ENCODE results near the gene MYH9.
"Not testable (repeated sequence)": the region's sequence is repeated elsewhere in the genome, so short reads cannot be mapped to it uniquely, and the experiment has no call there.

MYH9 gene

GRCh38 chr22:36261675-36262074 is 126.1 kb downstream of the MYH9 start:
- not testable (repeated sequence) for DNase-seq

DNA sequence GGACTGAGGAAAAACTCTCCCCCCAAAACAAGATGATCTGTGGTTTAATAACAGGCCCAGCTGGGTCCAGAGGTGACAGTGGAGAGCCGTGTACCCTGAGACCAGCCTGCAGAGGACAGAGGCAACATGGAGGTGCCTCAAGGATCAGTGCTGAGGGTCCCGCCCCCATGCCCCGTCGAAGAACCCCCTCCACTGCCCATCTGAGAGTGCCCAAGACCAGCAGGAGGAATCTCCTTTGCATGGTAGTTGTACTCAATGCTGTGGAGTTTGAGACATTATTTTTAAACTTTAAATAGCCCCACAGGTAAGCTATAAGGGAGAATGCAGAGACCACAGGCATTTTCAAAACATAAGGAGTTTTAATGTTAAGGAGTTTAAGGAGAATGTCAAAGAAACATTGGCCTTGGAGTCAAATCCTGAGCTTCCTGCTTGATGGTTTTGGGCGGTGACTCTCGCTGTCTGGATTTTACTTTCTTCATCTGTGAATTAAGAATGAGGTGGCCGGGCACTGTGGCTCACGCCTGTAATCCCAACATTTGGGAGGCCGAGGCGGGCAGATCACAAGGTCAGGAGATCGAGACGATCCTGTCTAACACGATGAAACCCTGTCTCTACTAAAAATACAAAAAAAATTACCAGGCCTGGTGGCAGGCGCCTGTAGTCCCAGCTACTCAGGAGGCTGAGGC is 128.0 kb downstream of the MYH9 start:
- no peak for DNase-seq

DNA sequence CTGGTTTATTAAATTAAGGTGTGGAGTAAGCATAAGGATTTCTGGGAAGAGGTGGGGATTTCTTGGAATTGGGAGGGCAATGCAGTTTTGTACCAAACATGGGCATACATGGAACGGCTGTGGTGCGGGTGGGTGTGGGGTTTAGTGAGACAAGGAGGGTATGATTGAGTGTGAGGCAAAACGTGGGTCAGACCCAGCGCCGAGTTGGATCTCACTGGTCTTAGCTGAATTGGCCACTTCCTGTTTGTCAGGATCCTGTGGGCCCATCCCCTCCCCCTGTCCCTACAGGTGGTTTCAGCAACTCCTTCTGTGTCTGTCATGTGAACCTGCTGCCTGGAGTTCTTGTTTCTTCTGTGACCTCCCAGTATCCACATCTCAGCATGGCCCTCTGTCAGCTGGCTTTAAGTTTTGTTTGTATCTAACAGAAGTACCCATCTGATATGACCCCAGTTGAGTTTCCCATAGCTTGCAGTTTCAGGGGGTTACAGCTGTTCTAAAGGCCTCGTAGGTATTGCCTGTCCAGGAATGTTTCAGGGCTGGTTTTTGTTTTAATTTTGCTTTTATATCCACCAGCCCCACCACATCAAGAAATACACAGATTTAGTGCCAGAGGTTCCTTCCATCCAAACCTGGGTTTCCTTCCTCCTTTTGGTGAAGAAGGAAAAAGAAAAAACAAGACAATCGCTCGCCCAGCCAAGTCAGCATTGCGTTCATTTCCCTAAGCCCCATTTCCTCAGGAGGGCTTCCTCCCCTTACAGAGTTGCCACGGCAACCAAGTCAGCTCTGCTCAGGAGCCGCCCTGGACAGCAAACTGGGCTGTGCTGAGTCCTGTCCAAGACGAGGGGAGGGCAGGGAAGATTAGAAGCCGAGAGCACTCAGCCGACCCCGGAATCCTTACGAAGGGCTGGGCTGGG is 128.8 kb downstream of the MYH9 start:
- peak; percentile 71 for DNase-seq

GRCh38 chr22:36257948-36258670 is 129.7 kb downstream of the MYH9 start:
- no peak for DNase-seq

GRCh38 chr22:36257308-36257707 is 130.5 kb downstream of the MYH9 start:
- DNase-seq: no peak

DNA sequence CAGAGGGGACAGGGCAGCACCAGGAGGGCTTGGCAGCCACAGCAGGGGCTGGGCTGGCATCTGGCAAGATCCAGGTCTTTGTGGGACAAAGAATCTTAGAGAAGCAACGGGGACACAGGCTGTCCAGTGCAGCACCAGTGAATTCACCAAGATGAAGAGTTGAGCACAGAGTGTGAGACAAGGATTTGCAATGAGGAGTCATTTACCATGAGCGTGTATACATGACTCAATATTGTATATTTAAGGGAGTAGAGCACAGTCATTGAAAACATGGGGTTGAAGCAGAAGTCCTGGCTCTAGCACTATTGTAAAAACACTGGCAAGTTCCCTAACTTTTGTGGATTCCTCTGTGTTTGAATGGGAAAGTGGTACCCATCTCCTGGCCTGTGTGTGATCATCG is 131.3 kb downstream of the MYH9 start:
- no peak for DNase-seq

- DNase-seq: not testable (repeated sequence)
Observed at GRCh38 chr22:36255572-36255971, 132.2 kb downstream of the MYH9 start.

DNA sequence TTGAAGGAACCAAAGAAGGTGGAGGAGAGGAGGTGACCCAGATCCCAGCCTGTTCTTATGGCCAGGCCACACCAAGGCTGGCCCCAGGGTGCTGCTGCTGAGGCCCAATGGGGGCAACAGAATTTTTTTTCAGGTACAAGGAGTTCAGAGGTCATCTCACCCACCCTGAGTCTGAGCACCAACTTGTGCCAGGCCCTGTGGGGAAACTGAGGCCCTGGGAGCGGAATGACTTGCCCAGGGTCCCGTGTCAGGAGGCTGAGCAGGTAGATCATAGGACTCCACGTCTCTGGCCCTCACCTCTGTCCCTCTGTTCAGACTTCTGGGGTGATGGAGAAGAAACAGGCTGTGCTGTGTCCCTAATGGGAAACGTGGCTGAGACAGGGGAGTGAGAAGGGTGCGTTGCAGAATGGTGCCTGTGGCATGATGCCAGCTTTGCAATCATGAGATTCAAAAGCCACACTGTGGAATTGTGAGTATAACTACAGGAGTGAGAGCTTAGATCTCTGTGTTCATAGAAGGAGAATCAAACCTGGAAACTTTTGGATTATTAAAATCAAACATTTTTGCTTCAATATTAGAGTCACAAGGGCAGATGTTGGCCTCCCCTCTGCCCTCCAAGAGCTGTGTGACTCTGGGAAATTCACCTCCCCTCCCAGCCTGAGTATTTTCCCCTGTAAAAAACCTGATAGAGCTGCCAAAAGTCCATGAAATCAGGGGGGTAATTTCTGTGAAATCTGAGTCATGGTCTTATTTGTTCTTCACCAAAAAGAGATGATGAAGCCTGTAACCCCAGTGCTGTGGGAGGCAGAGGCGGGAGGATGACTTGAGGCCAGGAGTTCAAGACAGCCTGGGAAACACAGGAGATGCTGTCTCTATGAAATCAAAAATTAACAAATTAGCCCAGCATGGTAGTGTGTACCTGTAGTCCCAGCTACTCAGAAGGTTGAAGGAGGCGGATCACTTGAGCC is 134.0 kb downstream of the MYH9 start:
- no peak for DNase-seq

DNA sequence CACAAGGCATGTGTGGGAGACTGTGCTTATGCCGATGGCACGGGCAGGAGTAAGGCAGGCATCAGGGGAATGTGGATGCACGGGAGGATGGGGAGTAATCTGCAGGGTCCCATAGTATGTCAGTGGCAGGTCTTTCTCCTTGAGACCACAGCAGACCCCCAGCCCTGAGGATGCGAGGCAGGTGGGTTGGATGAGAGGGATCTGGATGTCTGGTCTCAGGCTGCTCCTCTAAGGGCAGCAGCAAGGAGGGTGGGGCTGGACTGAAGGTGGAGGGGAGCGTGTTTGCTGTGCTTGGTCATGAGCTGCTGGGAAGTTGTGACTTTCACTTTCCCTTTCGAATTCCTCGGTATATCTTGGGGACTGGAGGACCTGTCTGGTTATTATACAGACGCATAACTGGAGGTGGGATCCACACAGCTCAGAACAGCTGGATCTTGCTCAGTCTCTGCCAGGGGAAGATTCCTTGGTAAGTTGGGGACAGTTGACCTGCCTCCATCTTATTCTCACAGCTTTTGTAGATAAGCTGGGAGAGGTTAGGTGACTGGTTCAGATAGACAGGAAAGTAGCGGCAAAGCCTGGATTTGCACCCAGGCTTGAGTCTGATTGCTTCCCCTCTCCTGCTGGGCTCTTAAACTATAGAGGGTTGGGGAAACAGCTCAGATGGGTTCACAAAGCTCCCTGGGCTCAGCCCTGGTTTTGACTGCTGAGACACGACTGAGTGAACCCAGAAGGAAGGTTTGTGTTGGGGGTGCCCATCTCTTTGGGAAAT is 134.8 kb downstream of the MYH9 start, which contains the start of gene APOL1:
TSS of gene APOL1 (plus strand) at position 380 of the 769 bp plus-strand sequence. CDS start 1,823 bp downstream, outside the sequence.
- DNase-seq: no peak

DNA sequence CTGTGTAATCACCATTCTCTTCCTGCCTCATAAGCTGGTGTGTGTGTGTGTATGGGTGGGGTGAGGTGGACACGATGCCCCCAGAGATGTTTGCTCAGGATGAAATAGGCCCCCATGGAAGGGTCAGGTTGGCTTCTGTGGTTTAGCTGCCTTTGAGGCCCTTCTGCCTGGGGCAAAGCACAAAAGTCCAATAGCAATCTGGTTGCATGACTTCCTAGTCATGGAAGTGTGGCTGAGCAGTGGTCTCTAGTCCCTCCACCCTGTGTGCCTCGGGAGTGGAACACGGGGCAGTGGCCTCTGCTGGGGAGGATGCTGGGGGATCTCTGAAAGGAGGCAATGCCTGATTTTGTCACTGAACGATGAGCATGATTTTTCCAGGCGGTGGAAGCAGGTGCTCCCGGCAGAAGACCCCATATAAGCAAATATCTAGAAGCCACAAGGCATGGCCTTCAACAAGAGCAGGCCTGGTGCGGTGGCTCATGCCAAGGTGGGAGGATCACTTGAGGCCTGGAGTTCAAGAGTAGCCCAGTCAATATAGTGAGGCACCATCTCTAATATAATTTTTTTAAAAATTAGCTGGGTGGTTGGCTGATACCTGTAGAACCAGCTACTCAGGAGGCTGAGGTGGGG is 135.7 kb downstream of the MYH9 start:
- DNase-seq: not testable (repeated sequence)

- not testable (repeated sequence) for DNase-seq
Observed at GRCh38 chr22:36250292-36250960, 137.3 kb downstream of the MYH9 start.

- DNase-seq: no peak
Observed at GRCh38 chr22:36249160-36249559, 138.6 kb downstream of the MYH9 start.

- no peak for DNase-seq
Observed at GRCh38 chr22:36247955-36248354, 139.8 kb downstream of the MYH9 start.

DNA sequence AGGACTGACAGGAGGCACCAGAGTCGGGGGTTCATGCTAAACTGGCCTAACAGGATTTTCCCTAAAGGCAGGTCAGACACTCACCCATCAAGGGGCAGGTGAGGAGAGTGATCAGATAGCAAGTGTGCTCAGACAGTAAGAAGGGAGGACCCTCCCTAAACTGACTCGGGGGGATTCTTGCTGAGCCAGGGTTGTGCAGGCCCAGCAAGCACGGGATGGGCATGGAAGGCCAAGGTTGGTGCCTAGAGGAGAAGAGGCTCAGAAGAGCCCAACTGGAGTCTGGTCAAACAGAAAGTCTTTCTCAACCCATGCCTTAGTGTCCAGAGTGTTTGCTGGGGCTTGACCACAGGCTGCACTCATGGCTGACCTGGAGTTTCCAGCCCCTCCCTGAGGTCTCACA is 141.0 kb downstream of the MYH9 start:
- DNase-seq: no peak

DNA sequence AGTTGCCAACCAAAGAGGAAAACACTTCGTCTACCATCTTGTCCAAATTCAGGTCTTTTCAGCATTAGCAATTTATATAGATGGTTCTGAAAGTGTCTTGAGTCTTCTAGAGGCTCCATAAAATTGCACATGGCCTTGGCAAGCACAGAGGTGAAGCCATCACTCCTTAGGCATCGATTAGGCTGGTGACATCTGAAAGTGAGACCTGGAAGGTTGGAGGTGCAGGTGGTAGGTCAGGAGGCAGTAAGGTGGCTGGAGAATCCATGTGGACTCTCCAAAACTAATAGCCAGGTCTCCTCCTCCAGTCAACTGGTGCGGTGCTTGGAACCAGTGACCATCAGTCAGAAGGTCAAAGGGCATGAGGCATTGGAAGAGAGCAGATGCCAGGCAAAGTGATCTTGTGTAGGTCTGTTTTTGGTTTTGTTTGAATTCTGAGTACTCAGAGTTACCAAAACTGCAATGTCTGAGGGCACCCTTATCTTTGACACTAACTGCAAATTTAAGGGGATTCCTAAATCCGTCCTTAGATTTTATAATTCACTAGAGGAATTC is 141.9 kb downstream of the MYH9 start:
- DNase-seq: no peak

GRCh38 chr22:36244522-36245391 is 143.0 kb downstream of the MYH9 start:
- DNase-seq: no peak

DNA sequence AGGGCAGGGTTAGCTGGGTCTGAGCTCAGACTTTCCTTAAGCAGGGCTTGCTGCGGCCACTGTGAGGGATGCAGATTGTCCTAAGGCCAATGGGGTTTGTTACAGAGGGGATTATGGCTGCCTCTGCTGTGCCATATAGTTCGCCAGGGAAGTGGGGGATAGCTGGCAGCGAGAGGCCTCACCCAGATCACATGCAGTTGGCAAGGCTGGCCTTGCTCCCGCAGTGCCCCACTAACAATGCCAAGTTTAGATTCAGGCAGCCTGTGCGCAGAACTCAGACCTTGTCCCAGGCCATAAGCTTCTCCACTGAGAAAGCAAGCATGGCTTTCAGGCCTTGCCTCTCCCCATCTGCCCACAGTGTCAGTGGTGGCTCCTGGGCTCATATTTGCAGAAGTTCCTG is 143.8 kb downstream of the MYH9 start:
- no peak for DNase-seq

GRCh38 chr22:36239401-36240171 is 148.2 kb downstream of the MYH9 start, which contains the start of gene APOL2:
Gene APOL2 (minus strand): TSS chr22:36239527. CDS start chr22:36233162, 6,365 bp downstream.
- peak; percentile 93 for DNase-seq

Measured in left hindlimb (tissue), 1 donor.